HL-60 (cell line): Measurements from ENCODE around the gene WEE2.

Experiments
- DNase-seq, 2 experiments: peaks; one replicate each; pipeline ENCODE4 v3.0.0-alpha.2; 2010 to 2020; ENCODE audit warnings: low read depth in 1 of 2, low spot score in 1 of 2
- H3K27ac ChIP-seq: fragments of 250-450 bp; sonication (Bioruptor Pico); replicated peaks from 2 replicates; pipeline ENCODE4 v1.5.1; 2020; ENCODE audit warnings: mild to moderate bottlenecking, moderate library complexity
- H3K27me3 ChIP-seq: fragments of 250-450 bp; sonication (Bioruptor Pico); 2 replicates; pipeline ENCODE4 v1.5.1; 2021; ENCODE audit warnings: mild to moderate bottlenecking, moderate library complexity; ENCODE audit not compliant: insufficient read depth, poor library complexity, severe bottlenecking
- H3K4me3 ChIP-seq: replicated peaks from 2 replicates; pipeline ENCODE4 v1.5.1; 2011; ENCODE audit warnings: mild to moderate bottlenecking, control low read depth, low read length; ENCODE audit not compliant: insufficient read depth
- GABPA ChIP-seq: IDR thresholded peaks from 2 replicates; pipeline ENCODE4 v1.6.1; 2012; ENCODE audit warnings: low read depth
- POLR2AphosphoS5 ChIP-seq: IDR thresholded peaks from 2 replicates; pipeline ENCODE4 v1.6.1; 2012; ENCODE audit warnings: low read depth
- REST ChIP-seq: IDR thresholded peaks from 2 replicates; pipeline ENCODE4 v1.6.1; 2012; ENCODE audit warnings: low read depth; ENCODE audit not compliant: insufficient replicate concordance
- SPI1 ChIP-seq: IDR thresholded peaks from 2 replicates; pipeline ENCODE4 v1.6.1; 2012; ENCODE audit warnings: low read depth, mild to moderate bottlenecking, borderline replicate concordance
- TF ChIP-seq, protein P1 (sequence below): IDR thresholded peaks from one replicate; pipeline ENCODE4 v1.5.1; 2011; ENCODE audit warnings: low read length, control low read depth, inconsistent platforms; ENCODE audit not compliant: insufficient read depth

Gene WEE2

GRCh38 chr7:141668853-141669252 lies 39.3 kb upstream of the WEE2 start:
- H3K4me3 ChIP-seq: no peak overlapping the region
- DNase-seq: no peak

DNA sequence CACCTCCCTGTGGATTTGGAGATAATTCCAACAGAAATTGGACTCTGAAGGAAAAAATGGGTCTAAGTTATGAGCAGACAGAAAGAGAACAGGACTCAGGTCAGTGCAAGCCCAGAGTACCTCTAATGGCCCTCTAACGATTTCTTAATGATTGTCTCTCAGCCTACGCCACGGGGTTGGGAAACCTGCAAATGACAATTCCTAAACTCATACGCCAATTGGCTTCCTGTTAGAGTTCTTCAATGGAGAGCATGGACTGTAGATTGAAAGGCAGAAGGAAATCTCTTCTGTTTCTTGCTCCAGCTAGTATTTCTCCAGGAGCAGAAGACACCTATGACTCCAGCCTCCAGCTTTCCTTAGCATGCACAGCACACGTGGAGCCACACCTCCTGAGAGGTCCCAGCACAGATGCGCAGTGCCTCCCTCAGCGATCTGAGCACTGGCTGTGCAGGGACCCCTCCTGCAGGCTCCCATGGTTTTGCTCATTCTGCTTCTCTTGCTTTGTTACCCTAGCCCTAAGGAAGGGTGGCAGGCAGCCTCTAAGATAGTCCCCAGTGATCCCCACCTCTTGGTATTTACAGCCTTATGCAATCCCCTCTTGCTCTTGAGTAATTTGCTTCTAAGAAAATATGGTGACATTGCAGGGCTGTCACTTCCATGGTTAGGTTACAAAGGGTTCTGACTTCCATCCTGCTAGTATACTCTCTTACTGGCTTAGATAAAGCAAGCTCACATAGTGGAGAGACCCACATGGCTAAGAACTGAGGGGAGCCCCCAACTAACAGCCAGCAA lies 36.3 kb upstream of the WEE2 start:
- TF ChIP-seq REST: no peak
- TF ChIP-seq GABPA: no peak
- no peak for TF ChIP-seq POLR2AphosphoS5
- no peak for TF ChIP-seq SPI1
- TF ChIP-seq, protein P1, sequence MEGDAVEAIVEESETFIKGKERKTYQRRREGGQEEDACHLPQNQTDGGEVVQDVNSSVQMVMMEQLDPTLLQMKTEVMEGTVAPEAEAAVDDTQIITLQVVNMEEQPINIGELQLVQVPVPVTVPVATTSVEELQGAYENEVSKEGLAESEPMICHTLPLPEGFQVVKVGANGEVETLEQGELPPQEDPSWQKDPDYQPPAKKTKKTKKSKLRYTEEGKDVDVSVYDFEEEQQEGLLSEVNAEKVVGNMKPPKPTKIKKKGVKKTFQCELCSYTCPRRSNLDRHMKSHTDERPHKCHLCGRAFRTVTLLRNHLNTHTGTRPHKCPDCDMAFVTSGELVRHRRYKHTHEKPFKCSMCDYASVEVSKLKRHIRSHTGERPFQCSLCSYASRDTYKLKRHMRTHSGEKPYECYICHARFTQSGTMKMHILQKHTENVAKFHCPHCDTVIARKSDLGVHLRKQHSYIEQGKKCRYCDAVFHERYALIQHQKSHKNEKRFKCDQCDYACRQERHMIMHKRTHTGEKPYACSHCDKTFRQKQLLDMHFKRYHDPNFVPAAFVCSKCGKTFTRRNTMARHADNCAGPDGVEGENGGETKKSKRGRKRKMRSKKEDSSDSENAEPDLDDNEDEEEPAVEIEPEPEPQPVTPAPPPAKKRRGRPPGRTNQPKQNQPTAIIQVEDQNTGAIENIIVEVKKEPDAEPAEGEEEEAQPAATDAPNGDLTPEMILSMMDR: no peak
- no peaks in the 10 kb centered on the region for H3K27me3 ChIP-seq
- no peak overlapping the region for H3K4me3 ChIP-seq
- peak; percentile 36 to 58 for DNase-seq
- no peak overlapping the region; the same call in 1 of the 2 replicates for H3K27ac ChIP-seq

More at GRCh38 chr7:141668853-141669252, 39.3 kb upstream of the WEE2 start:
- TF ChIP-seq GABPA: no peak
- TF ChIP-seq, protein P1: no peak
- no peak for TF ChIP-seq REST
- TF ChIP-seq POLR2AphosphoS5: no peak
- Histone ChIP-seq H3K27me3 (no peaks in the 10 kb centered on the region), H3K27ac (no peak overlapping the region)

DNA sequence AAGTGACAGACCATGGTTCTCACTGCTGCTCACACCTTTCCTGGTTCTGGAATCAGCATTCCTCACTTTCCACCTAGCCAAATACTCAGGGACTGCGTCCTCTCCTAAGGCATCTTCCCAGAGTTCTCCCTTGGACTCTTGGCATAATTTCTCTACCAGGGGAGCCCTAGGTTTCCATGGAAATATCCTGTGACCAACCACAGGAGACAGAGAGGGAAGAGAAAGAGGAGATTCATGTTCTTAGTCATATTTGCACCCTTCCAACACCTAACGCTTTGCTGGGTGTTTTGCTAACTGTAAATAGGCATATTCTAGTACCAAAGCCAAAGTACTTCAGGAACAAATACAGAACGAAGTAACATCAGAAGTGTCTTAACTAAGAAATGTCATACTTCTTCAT lies 34.8 kb upstream of the WEE2 start:
- no peak for DNase-seq
- TF ChIP-seq POLR2AphosphoS5 (no peak), SPI1 (no peak), REST (no peak), GABPA (no peak)
- TF ChIP-seq, protein P1: no peak
- Histone ChIP-seq H3K27me3 (no peaks in the 10 kb centered on the region), H3K27ac (no peak overlapping the region), H3K4me3 (no peak overlapping the region)
